Neuronal stem cell (in vitro differentiated cells): Measurements from ENCODE around the gene IL19. TPM values are rescaled to one million over a fixed set of nuclear protein-coding genes. Genes with fewer than 3 reads are reported as not detected.

Experiments
- DNase-seq: peaks from one replicate; pipeline ENCODE4 v3.0.0-alpha.2; 2013; ENCODE audit warnings: low spot score
- H2AFZ ChIP-seq: one replicate; pipeline ENCODE4 v1.6.1; 2013; ENCODE audit warnings: mild to moderate bottlenecking, low read length, inconsistent platforms
- H2AK5ac ChIP-seq: 2 replicates; pipeline ENCODE4 v1.6.1; 2013; ENCODE audit warnings: low read depth, mild to moderate bottlenecking, inconsistent platforms, low read length, moderate library complexity, mixed read lengths
- H2BK120ac ChIP-seq: 2 replicates; pipeline ENCODE4 v1.6.1; 2013; ENCODE audit warnings: low read depth, mild to moderate bottlenecking, inconsistent platforms, low read length, moderate library complexity, mixed read lengths
- H2BK12ac ChIP-seq: one replicate; pipeline ENCODE4 v1.6.1; 2013; ENCODE audit warnings: low read length, inconsistent platforms
- H2BK15ac ChIP-seq: 2 replicates; pipeline ENCODE4 v1.6.1; 2013; ENCODE audit warnings: mild to moderate bottlenecking, low read length, inconsistent platforms, mixed read lengths
- H2BK5ac ChIP-seq: one replicate; pipeline ENCODE4 v1.6.1; 2013; ENCODE audit warnings: inconsistent platforms, mild to moderate bottlenecking, low read length, moderate library complexity
- H3K14ac ChIP-seq: one replicate; pipeline ENCODE4 v1.6.1; 2013; ENCODE audit warnings: low read length, inconsistent platforms
- H3K18ac ChIP-seq: 2 replicates; pipeline ENCODE4 v1.6.1; 2013; ENCODE audit warnings: low read length, inconsistent platforms
- H3K23ac ChIP-seq: 2 replicates; pipeline ENCODE4 v1.6.1; 2013; ENCODE audit warnings: low read depth, mild to moderate bottlenecking, mixed read lengths, low read length, inconsistent platforms; ENCODE audit not compliant: poor library complexity
- H3K27ac ChIP-seq: replicated peaks from 3 replicates; pipeline ENCODE4 v1.5.1; 2013; ENCODE audit warnings: low read length, inconsistent platforms
- H3K27me3 ChIP-seq, 3 experiments: 2 replicates each; pipeline ENCODE4 v1.6.1; 2013; ENCODE audit warnings: low read length in 3 of 3, mild to moderate bottlenecking in 2 of 3, inconsistent platforms in 1 of 3, low read depth in 1 of 3, mixed read lengths in 1 of 3, moderate library complexity in 1 of 3; ENCODE audit not compliant: control insufficient read depth in 3 of 3, insufficient read depth in 3 of 3
- H3K36me3 ChIP-seq, 2 donors: replicated peaks in 1 of 2; 2 replicates each; pipeline ENCODE4 v1.6.1; 2013; ENCODE audit warnings: low read length in 2 of 2; ENCODE audit not compliant: control insufficient read depth in 2 of 2, insufficient read depth in 2 of 2
- H3K4ac ChIP-seq: 2 replicates; pipeline ENCODE4 v1.6.1; 2013; ENCODE audit warnings: inconsistent platforms, mild to moderate bottlenecking, low read length, moderate library complexity
- H3K4me1 ChIP-seq, 2 donors: 1 replicate in 1 of 2; 2 replicates in 1 of 2; pipeline ENCODE4 v1.6.1; 2013; ENCODE audit warnings: low read length in 2 of 2, low read depth in 1 of 2; ENCODE audit not compliant: control insufficient read depth in 2 of 2, insufficient read depth in 1 of 2
- H3K4me2 ChIP-seq: one replicate; pipeline ENCODE4 v1.6.1; 2013; ENCODE audit warnings: mild to moderate bottlenecking, low read length, inconsistent platforms; ENCODE audit not compliant: insufficient read depth, poor library complexity, severe bottlenecking
- H3K4me3 ChIP-seq, 2 donors: 2 replicates each; pipeline ENCODE4 v1.5.1; 2013; ENCODE audit warnings: low read length in 2 of 2, mild to moderate bottlenecking in 2 of 2, inconsistent platforms in 1 of 2, moderate library complexity in 1 of 2
- H3K79me1 ChIP-seq: one replicate; pipeline ENCODE4 v1.6.1; 2013; ENCODE audit warnings: low read depth, mild to moderate bottlenecking, inconsistent platforms, low read length, moderate library complexity
- H3K9ac ChIP-seq: one replicate; pipeline ENCODE4 v1.6.1; 2013; ENCODE audit warnings: mild to moderate bottlenecking, low read depth, low read length, inconsistent platforms; ENCODE audit not compliant: poor library complexity
- H3K9me3 ChIP-seq, 2 donors: replicated peaks in 1 of 2; 2 replicates each; pipeline versions ENCODE3 to v1.6.1; 2013; ENCODE audit warnings: low read length in 2 of 2, mild to moderate bottlenecking in 2 of 2, inconsistent platforms in 1 of 2, low read depth in 1 of 2, mixed read lengths in 1 of 2, moderate library complexity in 1 of 2; ENCODE audit not compliant: control insufficient read depth in 2 of 2, insufficient read depth in 1 of 2
- H4K8ac ChIP-seq: one replicate; pipeline ENCODE4 v1.6.1; 2013; ENCODE audit warnings: low read depth, mild to moderate bottlenecking, inconsistent platforms, low read length, moderate library complexity
- H4K91ac ChIP-seq: one replicate; pipeline ENCODE4 v1.6.1; 2013; ENCODE audit warnings: low read length, low read depth, mild to moderate bottlenecking, inconsistent platforms; ENCODE audit not compliant: poor library complexity
- WGBS, 2 donors: extraction: QIAGEN DNeasy Blood & Tissue Kit; methylation state at CpG; one replicate each; pipeline ENCODE4 v1.1.7; 2013; ENCODE audit warnings: missing lambda C conversion rate in 2 of 2, mixed read lengths in 1 of 2; ENCODE audit not compliant: insufficient read length in 2 of 2, insufficient replicate concordance in 1 of 2; ENCODE audit errors: extremely low coverage in 2 of 2; 5-methylcytosine and 5-hydroxymethylcytosine counted together
- polyA plus RNA-seq, 2 experiments: library from polyadenylated mRNA; stranded (reverse); fragments of 200-250 nt; gene quantifications; one replicate each; pipeline ENCODE4 v1.2.3, GENCODE V29; 2013

Gene IL19, protein sequence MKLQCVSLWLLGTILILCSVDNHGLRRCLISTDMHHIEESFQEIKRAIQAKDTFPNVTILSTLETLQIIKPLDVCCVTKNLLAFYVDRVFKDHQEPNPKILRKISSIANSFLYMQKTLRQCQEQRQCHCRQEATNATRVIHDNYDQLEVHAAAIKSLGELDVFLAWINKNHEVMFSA
- polyA plus RNA-seq (2013, experiment 1 of 2): not detected
- not detected for polyA plus RNA-seq (2013, experiment 2 of 2)

- peaks cover 0 to 40% (median 0%) of the 10 kb centered on the region in 3 experiments for H3K27me3 ChIP-seq
- H2BK120ac ChIP-seq: no peak within 1 kb of the TSS
- no peak within 1 kb of the TSS for H4K91ac ChIP-seq
- no CpG with 5 or more reads among the region's 9 CpGs for WGBS, 2 donors
- H2BK5ac ChIP-seq: no peak within 1 kb of the TSS
- no peak for DNase-seq
- no peak within 1 kb of the TSS for H3K14ac ChIP-seq
- H3K4me1 ChIP-seq: peaks cover 0 to 4% of the 10 kb centered on the region in 2 donors
- H3K23ac ChIP-seq: no peak within 1 kb of the TSS
- no peak within 1 kb of the TSS for H3K4me3 ChIP-seq
- no peaks in the 10 kb centered on the region for H3K36me3 ChIP-seq
- H3K4ac ChIP-seq: no peak within 1 kb of the TSS
- H4K8ac ChIP-seq: no peak within 1 kb of the TSS
- no peak within 1 kb of the TSS for H3K9ac ChIP-seq
- no peak within 1 kb of the TSS for H2BK15ac ChIP-seq
- no peaks in the 10 kb centered on the region for H3K9me3 ChIP-seq
- no peak within 1 kb of the TSS for H2AK5ac ChIP-seq
- no peak within 1 kb of the TSS for H3K27ac ChIP-seq
- no peak within 1 kb of the TSS for H3K18ac ChIP-seq
- H2AFZ ChIP-seq: no peak within 1 kb of the TSS
- H2BK12ac ChIP-seq: no peak within 1 kb of the TSS
- H3K79me1 ChIP-seq: no peaks in the 10 kb centered on the region
- H3K4me2 ChIP-seq: no peak within 1 kb of the TSS
Observed at GRCh38 chr1:206770531-206771337, at the start of gene IL19. TSS of gene IL19 (plus strand) at chr1:206770773. CDS start at chr1:206836663, 65,890 bp downstream.

- Histone ChIP-seq H3K9ac (no peak overlapping the region), H3K23ac (no peak overlapping the region), H4K8ac (no peak overlapping the region), H3K4ac (no peak overlapping the region), H2BK5ac (no peak overlapping the region), H2BK15ac (no peak overlapping the region), H2AK5ac (no peak overlapping the region), H3K79me1 (peaks cover 13% of the 10 kb centered on the region), H2BK12ac (no peak overlapping the region), H3K18ac (no peak overlapping the region), H3K4me1 (peaks cover 3 to 10% of the 10 kb centered on the region in 2 donors), H3K4me3 (no peak overlapping the region), H3K27ac (no peak overlapping the region), H3K4me2 (no peak overlapping the region), H2AFZ (no peak overlapping the region), H3K36me3 (no peaks in the 10 kb centered on the region), H4K91ac (no peak overlapping the region), H3K14ac (no peak overlapping the region), H2BK120ac (no peak overlapping the region), H3K27me3 (no peaks in the 10 kb centered on the region), H3K9me3 (no peaks in the 10 kb centered on the region)
- no CpG with 5 or more reads among the region's 1 CpG for WGBS, 2 donors
- no peak for DNase-seq
Observed at GRCh38 chr1:206721454-206721853, 49.1 kb upstream of the IL19 start.

GRCh38 chr1:206722751-206723461 is 47.7 kb upstream of the IL19 start:
- no peak overlapping the region for H3K4me2 ChIP-seq
- H3K79me1 ChIP-seq: peaks cover 14% of the 10 kb centered on the region
- H3K4me1 ChIP-seq: peaks cover 0 to 10% of the 10 kb centered on the region in 2 donors
- H4K8ac ChIP-seq: no peak overlapping the region
- no peak overlapping the region for H2BK5ac ChIP-seq
- no CpG with 5 or more reads among the region's 17 CpGs for WGBS, 2 donors
- no peak overlapping the region for H2BK15ac ChIP-seq
- no peak overlapping the region for H3K27ac ChIP-seq
- H2AK5ac ChIP-seq: no peak overlapping the region
- peak overlapping the region; percentile 40 for H4K91ac ChIP-seq
- H3K4me3 ChIP-seq: no peak overlapping the region
- no peak overlapping the region for H3K4ac ChIP-seq
- no peaks in the 10 kb centered on the region for H3K36me3 ChIP-seq
- no peak for DNase-seq
- H3K9me3 ChIP-seq: no peaks in the 10 kb centered on the region
- no peak overlapping the region for H3K18ac ChIP-seq
- no peak overlapping the region for H2BK120ac ChIP-seq
- H3K14ac ChIP-seq: no peak overlapping the region
- no peak overlapping the region for H3K9ac ChIP-seq
- H3K27me3 ChIP-seq: no peaks in the 10 kb centered on the region
- no peak overlapping the region for H2BK12ac ChIP-seq
- no peak overlapping the region for H2AFZ ChIP-seq
- no peak overlapping the region for H3K23ac ChIP-seq

DNA sequence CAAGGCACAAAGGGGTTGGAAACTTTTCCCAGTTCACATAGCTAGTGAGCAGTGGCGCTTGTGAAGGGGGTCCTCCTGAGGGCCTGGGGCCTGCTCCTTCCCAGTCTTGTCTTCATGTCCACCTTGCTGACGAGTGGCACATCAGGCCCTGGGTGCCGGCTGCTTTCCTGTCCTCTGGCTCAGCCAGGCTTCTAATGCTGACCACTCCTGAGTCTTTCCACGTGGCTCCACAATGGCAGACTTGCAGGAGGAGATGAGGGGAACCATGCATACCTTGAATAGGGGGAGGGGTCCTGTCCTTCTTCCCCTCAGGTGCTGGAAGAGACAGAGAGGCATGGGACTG is 47.1 kb upstream of the IL19 start:
- no peaks in the 10 kb centered on the region for H3K36me3 ChIP-seq
- no peak overlapping the region for H4K8ac ChIP-seq
- no peak overlapping the region for H2BK12ac ChIP-seq
- H3K14ac ChIP-seq: no peak overlapping the region
- peaks cover 17% of the 10 kb centered on the region for H3K79me1 ChIP-seq
- no peak overlapping the region for H2AK5ac ChIP-seq
- peak overlapping the region; percentile 40 for H4K91ac ChIP-seq
- H2BK5ac ChIP-seq: no peak overlapping the region
- no peak overlapping the region for H2AFZ ChIP-seq
- no peak overlapping the region for H3K9ac ChIP-seq
- no peak overlapping the region for H2BK15ac ChIP-seq
- H3K27ac ChIP-seq: no peak overlapping the region
- H3K4me3 ChIP-seq: no peak overlapping the region
- H3K27me3 ChIP-seq: no peaks in the 10 kb centered on the region
- no peak for DNase-seq
- H3K18ac ChIP-seq: no peak overlapping the region
- H3K4me1 ChIP-seq: peaks cover 0 to 10% of the 10 kb centered on the region in 2 donors
- WGBS, 2 donors: no CpG with 5 or more reads among the region's 4 CpGs
- no peak overlapping the region for H3K4me2 ChIP-seq
- no peaks in the 10 kb centered on the region for H3K9me3 ChIP-seq
- no peak overlapping the region for H2BK120ac ChIP-seq
- H3K23ac ChIP-seq: peak overlapping the region; percentile 25
- H3K4ac ChIP-seq: no peak overlapping the region
